ENCODE measurements around the gene APOL3.
"Not testable (repeated sequence)": the region's sequence is repeated elsewhere in the genome, so short reads cannot be mapped to it uniquely, and the experiment has no call there.

Gene APOL3

DNA sequence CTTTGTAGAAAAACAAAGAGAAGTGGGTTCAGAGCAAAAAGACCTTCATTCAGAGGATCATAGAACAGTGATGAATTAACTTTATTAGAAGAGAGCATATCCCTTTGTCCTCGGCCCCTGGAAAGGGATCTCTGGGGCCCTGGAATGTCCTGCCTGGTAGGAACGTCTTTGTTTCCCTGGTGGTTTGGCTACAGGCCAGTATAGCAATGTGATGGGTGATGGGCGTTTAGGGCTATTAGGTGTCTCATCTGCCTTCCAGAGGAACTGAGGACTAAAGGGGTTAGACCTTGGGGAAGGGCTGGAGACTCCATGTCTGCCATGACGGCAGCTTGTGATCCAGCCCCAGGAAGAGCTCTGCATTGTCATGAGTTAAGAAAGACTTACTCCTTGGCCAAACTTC, 32.0 kb upstream of the APOL3 start:
- DNase-seq: no peak

DNA sequence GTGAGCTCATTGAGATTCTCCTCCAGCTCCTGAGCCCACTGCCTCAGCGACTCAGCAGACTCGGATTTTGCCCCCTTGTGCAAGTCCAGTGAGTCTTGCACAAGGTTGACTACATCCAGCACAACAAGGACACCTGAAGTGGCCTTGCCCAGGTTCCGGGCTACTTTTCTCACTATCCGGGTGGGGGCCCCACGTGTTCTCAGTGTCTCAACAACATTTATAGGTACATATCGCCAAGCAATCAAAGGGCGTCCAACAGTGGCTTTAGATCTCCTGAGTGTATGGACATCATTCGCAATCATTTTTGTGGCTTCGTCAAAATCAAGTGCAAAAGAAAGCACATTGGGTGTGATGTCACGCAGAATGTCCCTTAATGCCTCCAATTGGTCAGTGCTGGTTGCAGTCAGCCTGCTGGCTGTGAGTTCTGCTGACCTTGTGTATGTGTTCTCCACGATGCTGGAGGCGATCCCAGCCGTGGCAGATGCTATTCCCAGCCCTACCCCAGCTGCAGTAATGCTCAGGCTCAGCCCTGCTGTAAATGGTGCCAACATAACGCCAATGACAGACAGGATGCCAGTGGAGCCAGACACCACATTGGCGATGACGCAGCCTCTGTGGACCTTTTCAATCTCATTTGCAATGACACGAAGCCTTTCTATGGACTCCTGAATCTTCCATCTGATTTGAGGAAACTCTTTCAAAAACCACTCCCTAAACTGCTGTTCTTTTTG, 30.7 kb upstream of the APOL3 start:
- no peak for DNase-seq

DNA sequence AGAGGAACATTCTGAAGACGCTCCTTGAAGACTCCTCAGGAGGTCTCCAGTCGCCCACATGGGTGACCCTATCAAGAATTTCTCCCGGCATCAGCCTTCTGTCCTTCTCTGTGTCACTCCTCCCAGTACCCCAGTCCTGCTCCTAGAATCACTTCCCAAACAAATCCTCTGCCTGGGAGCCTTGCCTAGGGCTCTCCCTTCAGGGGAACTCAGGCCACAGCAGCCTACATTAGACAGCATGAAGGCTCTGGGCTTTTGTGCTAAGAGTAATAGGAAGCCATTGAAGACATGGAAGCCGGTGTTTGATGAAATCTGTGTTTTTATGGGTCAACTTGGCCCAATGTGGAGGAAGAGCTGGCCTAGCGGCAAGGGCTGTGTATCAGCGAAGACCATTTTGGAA, 27.3 kb upstream of the APOL3 start:
- DNase-seq: not testable (repeated sequence)

DNA sequence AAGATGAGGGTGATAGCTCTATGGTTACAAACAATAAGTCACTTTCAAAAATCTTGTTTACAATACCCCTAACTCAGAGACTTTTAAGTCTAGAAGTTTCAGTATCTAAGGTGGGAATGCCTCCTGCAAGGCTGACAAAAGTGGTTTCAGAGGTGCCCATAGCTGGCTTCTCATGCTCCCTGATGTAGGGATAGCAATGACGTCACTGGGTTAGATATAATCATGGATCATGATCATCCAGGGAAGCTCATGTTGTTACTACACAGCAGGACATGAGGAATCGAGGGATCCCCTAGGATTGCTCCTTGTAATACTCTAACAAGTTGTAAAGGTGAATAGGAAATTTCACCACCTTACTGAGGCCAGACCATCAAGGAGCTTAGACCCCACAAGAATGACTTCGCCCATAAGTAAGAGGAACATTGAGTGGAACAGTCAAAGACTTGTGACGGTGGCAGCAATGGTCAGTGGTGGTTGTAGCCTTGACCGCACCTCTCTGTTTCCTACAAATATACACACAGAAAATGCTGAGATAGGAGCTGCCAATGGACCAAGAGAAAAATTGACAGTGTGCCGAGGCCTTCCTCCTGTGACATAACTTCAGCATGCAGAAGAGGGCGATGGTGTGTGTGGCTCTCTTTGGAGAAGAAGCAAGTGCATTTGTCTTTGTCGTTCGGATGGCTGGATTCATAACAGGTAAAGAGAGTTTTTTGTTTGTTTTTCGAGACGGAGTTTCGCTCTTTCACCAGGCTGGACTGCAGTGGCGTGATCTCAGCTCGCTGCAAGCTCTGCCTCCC, 25.5 kb upstream of the APOL3 start:
- peak in 1 of 2 experiments; percentile 10 for DNase-seq

DNA sequence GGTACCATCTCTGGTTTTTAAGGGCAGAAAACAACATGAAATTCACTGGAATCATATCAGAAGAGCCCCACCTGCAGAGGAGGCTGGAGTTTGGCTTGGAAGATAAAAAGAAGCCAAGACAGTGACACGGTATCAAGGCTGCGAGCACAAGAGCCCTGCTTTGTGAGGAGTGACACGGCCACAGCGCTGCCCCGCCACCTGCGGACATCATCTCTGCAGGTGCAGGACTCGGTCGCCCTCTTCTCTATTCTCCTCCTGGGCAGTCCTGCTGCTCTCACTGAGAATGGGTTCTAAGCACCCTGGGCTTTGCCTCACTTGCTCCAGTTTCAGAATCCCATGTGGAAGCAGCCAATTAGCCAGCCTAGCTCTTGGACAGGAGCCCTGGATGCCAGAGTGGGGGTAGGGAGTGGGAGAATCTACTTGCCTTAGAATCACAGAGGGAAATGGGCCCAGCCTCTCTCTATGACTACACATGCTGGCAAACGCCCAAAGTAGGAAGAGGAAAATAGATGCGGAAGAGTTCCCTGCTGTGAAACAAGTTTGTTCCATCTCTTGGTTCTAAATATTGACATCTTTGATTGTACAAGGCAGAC, 24.0 kb upstream of the APOL3 start:
- no peak for DNase-seq

DNA sequence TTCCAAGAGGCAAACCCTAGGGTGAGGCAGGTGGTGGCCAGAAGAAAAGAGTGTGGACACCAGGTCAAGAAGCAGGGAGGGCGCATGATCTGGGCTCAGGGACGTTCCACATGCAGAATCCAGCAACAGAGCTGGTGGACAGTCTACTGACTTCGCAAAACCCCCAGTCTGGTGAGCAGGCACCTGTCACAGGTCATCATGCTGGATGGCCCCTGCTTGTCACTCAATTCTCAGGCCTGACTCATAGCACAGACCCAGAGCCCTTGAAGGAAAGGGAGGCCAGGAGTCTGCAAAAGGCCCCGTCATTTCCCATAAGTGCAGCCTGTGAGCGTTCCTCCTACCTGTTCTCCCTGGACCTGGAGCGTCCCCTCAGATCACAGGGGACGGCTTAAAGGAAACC, 22.9 kb upstream of the APOL3 start:
- DNase-seq: no peak

DNA sequence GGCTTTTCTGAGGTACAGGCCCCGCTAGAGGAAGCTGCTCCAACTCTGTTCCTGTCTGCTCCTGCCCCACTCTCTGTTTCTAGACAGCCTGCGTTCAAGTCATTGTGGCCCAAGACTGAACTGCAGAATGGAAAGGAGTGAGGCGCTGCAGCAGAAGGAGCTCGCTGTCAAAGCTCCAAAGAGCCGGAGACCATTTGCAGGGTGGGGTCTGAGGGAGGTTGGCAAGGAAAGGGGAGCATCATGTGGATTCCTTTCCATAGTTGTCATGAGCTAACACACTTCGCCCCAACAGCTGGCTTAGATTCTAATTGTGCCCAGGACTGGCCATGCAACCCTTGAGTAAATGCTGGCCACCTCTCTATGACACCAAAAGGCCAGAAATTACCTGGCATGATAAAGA, 22.3 kb upstream of the APOL3 start:
- no peak for DNase-seq

DNA sequence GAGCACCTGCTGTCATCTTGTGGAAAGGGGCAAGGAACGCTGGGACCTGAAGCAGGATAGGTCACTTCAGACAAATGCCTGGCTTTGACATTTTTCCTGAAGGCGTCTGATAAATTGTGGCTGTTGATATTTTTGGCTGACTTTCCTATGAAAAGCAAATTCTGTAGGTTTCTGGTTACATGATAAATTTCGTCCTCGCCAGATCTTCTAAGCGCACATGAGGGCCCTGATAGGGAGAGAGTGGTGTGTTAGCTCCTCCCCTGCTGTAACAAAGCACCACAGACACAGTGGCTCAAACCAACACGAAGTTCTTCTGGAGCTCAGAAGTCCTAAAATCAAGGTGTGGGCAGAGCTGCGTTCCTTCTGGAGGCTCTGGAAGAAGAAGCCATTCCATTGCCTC, 21.5 kb upstream of the APOL3 start:
- DNase-seq: no peak

DNA sequence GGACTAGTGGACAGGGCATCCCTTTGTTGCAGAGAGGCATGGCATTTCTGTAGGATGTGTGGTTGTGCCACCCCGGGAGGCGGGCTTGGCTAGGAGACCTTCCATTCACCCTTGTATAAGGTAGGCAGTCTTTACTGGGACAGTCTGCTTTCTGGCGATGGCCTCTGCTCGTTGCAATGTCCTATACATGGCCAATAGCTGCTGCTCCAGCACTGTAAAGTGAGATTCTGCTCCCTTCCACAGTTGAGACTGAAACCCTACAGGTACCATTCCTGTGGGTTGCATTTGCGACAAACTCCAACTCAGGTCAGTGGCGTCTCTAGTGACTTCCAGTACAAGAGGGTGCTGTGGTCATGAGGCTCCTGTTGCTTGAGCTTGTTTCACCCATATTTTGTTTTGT, 20.4 kb upstream of the APOL3 start:
- DNase-seq: no peak

DNA sequence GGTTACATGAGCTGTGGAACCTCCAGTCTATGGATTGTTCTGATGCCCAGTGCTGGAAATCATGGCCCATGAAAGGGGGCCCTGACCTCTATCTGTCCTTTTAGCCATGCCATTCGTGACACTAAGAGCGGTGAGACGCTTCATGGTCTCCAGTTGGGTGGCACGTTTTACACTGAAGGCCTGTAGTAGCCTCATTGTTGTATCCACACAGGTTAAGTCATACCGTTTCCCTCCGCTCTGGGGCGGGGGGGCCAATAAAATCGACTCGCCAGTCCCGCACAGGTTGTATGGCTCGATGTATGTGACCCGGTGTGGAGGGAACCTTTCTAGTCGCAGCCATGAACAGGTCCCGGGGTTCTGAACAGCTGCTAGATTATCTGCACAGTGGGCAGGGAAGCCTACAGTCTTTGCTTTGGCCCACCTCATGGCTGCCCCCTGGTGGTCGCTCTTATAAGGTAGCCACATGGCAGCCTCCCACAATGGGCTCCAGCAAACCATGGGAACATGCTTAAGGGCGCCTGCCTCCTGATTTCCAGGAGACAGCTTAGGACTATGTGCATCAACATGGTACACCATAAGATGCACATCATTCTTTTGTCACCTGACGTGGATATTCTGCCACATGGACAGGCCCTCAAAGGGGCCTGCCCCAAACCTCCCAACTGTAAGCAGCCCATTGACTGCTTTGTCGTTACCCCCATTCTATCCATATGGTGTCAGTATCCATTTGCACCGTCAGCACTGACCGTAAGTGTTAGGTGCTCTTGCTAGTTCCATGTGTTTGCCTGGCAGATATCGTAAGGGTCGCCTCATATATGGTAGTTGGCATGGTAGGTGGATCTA, 19.7 kb upstream of the APOL3 start:
- DNase-seq: peak; percentile 37 to 59

DNA sequence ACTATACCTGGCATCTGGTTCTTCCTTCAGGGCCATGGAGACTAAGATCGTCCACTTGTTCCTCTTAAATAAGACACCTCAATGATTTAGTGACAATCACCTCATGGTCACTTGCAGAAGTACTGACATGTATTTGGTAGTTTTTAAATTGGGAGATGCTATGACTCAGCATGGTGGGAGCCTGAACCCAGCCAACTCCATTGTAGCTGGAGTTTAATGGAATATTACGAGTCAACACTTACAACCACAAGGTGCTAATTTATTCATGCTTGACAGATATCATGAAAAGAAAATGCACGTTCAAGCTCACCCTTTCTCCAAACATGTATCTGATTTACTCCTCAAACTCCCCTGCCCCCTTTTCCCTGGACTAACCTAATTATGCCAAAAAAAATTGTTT, 16.6 kb upstream of the APOL3 start:
- DNase-seq: no peak

DNA sequence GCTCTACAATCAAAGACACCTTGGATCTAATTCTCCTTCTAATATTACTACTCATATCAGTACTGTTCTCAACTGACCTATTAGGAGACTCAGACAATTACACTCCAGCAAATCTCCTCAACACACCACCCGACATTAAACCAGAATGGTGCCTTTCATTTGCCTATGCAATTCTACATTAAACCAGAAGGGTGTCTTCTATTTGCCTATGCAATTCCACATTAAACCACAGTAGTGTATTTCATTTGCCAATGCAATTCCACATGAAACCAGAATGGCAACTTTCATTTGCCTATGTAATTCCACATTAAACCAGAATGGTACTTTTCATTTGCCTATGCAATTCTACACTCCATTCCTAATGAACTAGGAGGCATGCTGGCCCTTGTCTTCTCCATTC, 15.3 kb upstream of the APOL3 start:
- DNase-seq: no peak

DNA sequence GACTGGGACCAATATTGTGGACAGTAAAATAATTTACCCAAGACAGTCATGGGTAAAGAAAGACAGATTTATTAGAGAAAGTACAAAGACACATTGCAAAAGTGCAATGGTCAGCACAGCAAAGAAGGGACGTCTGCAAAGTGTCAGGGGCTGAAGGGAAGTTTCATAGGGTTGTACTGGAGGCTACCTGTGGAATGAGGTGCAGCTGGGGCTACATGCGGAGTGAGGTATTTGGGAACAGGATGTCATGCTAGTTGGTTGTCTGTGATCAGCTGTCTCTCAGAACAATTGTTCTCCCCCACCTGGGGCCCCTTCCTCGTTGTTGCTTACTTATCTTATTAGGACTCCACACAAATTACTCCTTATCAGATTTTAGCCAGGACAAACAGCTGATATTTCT, 11.4 kb upstream of the APOL3 start:
- DNase-seq: no peak

DNA sequence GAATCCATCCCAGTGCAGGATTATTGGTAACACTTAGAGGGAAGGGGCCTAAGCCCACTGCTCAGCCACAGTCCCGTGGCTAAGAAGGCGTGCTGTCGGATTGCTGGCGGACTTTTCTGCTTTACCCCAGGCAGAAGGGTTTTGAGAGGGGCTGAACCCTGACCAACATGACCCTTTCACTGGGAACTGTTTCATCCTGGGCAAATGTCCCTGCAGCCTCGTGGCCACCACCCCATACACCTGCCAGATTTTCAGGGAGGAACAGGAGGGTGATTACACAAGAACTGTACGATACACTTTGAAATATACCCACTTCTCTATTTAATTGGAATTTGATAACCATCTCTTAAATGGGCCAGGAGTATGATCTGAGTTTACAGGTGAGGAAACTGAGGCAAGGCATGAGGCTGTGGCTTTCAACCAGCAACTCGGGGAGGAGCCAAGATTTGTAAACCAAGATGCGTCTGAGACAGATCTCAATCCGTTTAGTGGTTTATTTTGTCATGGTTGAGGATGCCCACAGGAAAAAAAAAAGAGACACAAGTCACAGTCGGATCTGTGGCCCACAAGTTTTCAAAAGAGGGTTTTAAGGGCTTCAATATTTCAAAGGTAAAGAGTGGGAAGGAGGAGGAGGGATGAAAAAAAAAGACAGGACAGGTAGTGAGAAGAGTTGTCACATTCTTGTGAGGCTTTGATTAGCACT, 6.1 kb upstream of the APOL3 start:
- DNase-seq: no peak

DNA sequence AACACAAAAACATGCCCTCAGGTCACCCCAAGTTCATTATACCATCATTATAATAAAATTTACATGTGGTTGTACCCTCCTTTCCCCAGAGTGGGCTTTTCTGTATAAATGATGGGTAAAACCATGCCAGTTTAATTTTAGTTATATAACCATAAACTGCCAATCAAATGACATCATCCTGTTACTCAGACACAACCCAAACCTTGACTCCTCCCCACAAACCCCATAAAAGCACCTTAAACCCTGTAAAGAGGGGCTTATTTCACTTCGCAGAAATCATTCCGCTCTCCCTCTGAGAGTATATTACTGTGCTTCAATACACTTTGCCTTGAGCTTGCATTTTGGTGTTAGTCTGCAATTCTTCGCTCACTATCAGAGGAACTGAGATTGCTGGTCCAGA, 5.5 kb upstream of the APOL3 start:
- DNase-seq: no peak

DNA sequence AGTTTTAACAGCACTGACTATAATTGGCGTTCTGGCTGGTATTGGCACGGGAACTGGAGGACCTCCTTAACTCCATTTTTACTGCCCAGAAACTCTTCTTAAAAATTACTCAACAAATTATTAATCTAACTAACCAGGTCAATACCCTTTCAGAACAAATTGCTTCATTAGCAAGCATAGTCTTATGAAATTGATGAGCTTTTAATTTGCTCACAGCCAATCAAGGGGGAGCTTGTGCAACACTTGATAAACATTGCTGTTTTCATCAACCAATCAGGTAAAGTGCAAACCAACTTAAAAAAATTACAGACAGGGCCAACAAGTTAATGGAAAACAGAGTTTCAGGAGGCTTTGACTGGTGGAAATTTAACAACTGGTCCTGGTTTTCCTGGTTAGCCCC, 4.6 kb upstream of the APOL3 start:
- DNase-seq: no peak

DNA sequence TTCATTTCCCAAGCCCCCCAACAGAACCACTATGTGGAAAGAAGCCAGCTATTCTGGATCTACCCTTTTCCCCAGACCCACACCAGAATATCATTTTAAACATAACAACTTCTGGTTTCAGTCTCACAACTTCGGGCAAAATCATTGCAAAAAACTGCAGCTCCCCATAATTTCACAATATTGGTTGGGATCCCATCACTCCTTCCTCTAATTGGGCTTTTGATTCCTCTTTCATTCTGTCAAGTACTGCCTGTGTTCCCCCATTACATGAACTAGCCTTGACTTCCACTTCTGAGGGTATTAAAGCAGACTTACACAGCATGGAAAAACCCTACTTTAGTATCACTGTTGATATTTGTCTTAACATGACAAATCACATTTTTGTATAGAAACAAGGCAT, 4.1 kb upstream of the APOL3 start:
- DNase-seq: peak; percentile 12 to 19

DNA sequence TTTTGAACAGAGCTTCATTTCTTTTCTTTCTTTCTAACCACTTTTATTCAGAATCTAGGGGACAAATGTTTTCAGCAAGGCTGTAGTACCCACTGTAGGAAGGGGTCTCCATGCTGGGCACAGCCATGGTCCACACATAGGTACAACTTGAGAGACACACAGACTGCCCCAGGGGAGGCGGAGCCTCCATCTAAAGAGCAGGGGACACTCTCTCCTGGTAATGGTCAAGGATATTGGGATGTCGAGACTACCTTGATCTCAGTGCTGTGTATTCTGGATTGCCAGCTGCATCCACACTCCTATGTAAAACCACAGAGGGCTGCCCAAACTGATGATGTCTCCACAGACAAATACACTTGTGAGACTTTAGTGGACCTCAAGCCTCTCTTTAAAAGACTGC, 2.9 kb upstream of the APOL3 start:
- no peak for DNase-seq

DNA sequence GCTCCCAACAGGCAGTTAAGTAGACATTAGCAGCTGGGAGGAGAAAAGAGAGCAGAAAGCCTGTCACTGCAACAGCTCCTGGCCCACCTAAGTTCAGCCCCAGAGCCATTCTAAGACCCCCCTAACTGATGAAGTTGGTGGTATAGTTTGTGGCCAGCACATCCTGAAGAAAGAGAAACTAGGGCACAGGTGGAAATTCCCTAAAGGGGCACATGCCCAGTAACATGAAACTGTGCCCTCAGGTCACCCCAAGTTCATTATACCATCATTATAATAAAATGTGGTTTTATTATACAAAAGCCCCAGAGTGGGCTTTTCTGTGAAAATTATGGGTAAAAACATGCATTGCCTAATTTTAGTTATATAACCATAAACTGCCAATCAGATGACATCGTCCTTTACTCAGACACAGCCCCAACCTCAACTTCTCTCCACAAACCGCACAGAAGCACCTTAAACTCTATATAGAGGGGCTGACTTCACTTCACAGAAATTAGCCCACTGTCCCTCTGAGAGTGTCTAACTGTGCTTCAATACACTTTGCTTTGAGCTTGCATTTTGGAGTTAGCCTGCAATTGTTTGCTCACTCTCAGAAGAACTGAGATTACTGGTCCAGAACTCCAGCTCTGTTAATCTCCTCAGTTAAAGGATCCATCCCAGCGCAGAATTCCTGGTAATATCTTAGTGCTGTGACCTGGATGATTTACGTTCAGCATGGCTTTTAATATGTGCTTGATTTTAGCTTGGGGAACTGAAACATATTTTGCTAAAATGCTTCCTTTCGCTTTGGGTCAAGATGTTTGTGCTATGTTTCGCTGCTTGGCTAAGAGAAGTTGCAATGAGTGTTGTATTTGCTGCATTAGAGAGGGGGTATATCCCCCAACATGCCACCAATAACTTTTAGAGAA, 1.8 kb upstream of the APOL3 start:
- DNase-seq: no peak

DNA sequence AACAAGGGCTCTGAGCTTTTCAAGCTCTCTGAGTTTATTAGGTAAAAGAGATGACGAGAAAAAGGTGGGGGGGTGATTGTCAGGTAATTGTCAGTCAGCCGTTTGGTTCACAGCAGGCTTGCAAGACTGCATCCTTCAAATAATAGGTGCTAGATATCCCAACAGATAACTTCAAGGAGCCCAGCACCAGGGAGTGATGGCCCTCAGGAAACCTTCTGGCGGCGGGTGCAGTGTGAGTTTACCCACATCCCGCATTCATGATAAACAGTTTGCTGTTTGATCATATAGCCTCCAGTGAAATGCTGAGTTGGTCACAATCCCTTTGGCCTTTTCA, 1.2 kb upstream of the APOL3 start:
- DNase-seq: not testable (repeated sequence)

All from AML-193 (cell line).